GM19035 (cell line): ENCODE measurements around the gene TUSC7.

Experiments used
- ATAC-seq: cut with Tn5 transposase; IDR thresholded peaks from one replicate; pipeline ENCODE4 v1.9.1; 2021; ENCODE audit not compliant: unreplicated experiment

Gene TUSC7

DNA sequence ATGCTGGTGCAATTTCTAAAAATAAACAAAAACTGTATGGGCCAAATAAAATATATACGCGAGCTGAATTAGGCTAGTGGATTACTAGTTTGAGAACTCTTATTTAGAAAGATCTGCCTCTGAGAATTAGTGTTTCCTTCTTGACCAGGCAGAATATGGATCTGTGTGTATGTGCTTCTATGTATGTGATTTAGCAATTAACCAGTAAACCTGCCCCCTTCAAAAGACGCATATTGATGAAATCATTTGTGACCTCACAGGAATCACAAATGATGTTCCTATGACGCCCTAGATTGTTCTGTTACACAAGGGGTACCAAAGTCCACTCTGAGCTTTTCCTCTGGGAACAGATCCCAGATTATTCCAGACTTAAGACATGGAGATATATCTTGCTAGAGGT lies at the start of gene TUSC7:
TUSC7 (plus strand) TSS at position 301 of the 400 bp plus-strand sequence.
- no peak for ATAC-seq

- no peak for ATAC-seq
Measured at GRCh38 chr3:116661196-116661595, 48.4 kb upstream of the TUSC7 start.

DNA sequence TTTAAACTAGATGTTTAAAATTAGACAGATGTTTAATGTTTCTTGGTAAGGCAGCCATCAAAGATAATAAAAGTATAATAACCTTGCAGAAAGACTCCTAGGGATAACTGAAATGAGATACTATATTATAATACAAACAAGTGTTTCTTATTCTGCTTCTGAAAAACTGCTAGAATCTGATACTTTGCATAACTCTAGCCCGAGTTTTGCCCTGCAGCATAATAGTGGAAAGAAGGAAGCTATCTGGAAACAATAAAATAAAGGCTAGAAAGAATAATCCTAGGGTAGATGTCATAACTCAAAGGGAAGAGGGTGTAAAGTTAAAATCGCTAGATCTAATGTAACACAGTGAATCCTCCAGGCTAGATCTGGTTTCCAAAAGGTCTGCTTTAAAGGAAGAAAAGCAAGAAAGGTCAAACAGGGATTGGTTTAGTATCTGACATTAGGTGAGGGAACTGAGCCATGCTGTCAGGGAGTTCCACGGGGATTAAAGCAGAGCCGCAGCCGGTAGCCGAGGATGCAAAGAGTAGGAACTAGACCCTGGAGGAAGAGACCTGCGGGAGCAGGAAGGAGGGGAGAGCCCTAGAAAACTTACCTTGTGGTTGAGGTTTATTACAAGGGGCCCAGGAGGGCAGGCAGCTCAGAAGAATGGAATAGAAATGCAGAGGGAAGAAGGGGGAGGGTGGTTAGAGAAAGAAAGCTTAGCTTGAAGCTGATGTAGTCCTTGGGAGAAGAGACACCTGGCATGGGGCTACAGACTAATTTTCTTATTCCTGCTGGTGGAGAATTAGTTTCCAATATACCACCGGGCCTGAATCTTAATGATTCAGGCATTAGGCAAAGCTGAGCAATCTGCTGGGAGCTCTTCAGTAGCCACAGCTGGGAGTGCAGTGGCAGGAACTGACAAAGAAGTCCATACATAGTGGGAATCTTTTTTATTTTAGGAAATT lies 46.1 kb upstream of the TUSC7 start:
- ATAC-seq = no peak

GRCh38 chr3:116667324-116667723 lies 42.3 kb upstream of the TUSC7 start:
- no peak for ATAC-seq

DNA sequence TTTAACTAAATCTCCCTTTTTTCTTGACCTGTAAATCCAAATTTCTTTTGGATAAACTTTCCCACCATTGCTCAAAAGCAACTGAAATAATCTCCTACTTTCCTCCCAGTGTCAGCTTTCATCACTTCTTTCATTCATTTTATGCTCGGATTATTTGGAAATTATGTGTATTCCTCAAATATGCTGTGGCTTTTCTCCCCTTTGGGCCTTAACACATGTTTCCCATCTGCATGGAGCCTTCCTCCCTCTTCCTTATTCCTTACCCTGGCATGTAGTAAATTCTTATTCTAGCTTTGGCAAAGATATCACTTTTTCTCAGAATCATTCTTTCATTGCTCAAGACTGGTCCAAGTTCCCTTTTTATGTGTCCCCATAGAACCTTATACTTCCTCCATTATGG lies 41.8 kb upstream of the TUSC7 start:
- ATAC-seq = no peak

- no peak for ATAC-seq
Measured at GRCh38 chr3:116669576-116669975, 40.0 kb upstream of the TUSC7 start.

GRCh38 chr3:116671151-116671550 lies 38.4 kb upstream of the TUSC7 start:
- no peak for ATAC-seq

DNA sequence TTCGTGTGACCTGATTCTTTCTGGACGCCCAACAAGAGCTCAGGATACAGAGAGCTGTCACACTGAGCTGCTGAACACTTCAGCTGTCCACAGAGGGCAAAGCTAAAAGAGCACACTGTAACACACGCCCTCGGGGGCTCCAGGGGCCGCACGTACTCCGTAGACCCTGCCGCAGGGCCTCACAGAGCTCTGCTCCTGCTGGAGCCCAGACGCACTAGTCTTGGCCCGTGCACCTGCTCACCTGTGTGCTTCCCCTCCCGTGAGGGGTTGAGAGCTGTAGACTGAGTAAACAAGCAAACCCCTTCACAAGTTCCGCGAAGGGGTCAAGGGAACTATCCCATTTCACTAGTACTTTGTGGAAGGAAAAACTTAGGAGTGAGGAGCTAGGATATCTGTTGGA lies 30.7 kb upstream of the TUSC7 start:
- ATAC-seq = no peak

DNA sequence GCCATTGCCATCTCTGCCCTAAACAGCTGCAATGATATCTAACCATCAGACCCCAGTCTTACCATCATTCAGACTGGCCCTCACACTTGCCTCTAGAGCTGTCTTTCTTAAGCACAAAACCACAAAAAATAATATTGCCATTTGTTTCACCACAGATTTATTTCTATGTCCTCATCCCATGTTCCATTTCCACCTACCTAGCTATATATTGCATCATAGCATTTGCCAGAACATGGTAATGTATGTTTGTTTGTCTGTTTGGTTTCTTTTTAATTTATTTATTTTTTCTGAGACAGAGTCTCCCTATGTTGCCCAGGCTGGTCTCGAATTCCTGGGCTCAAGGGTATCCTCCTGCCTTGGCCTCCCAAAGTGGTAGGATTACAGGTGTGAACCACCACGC lies 18.5 kb upstream of the TUSC7 start:
- ATAC-seq = no peak

DNA sequence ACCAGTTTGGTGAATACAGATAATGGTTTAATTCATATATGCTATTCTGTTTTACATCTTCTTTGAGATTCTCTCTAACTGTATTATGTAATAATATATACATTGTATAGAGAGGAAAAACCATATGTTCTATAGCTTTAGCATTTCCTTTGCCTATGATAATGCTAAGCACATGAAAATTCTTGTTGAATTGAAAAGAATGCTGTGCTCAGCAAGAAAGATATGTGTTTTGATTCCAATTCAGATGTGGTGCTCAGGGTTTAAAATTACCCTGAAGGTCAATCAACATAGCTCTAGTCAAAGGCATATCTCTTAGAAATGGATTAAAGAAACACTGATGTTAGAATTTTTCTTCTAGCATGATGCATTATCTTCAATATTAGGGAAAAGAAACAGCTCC lies 8.5 kb upstream of the TUSC7 start:
- no peak for ATAC-seq

- ATAC-seq = no peak
Measured at GRCh38 chr3:116702334-116702733, 7.2 kb upstream of the TUSC7 start.

DNA sequence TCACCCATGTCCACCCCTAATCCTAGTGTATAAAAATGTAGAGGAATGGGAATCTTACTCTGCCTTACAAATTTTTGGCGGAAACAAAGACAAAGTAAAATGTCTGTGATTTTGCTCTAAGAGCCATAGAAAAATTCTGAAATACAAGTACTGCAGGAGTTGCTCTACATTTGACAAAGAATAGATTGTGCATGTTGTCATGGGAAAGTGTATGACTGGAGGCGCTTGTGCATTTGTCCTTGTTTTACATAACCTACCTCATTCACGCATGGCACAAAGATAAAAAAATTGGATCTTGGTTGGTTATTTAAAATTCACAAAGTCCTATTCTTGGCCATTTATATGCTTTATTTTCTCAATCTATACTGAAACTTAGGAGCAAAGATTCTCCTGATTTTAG lies 2.0 kb upstream of the TUSC7 start:
- no peak for ATAC-seq

DNA sequence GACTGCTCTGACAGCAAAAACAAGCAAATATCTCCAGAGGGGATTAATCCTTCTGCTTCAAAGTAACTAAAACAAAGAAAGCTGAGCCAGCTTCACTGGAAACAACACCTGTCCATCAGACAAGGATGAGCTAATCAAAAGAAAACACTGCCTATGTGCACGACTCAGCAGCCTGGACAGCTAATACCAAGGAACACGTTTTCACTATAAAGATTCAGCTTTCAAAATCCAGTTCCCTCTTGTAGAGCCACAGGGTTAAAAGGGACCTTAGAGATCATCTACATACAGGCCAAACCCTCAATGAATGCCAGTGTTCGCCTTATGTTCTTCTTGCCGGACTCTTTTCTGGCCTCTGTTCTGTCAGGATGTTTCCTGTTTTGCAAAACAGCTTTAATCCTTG lies 6.9 kb downstream of the TUSC7 start:
- ATAC-seq = no peak

DNA sequence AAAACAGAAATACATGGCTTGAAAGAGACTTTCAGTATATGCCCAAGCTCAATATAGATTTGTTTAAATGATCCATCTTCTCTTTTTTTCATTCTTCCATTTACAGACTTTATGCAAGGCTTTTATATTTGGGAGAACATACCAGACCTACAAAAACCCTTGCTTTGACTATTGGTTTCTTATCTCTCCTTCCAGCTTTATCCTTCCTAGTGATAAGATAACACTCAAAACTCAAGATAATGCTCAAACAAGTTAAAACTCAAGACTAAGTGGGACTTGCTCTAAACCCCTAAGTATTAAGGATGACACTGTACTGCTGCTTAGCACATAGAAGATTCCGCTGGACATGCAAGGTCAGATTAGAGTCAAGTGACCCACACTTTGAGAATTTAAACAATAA lies 8.0 kb downstream of the TUSC7 start:
- no peak for ATAC-seq

- no peak for ATAC-seq
Measured at GRCh38 chr3:116728454-116728853, 18.9 kb downstream of the TUSC7 start.

DNA sequence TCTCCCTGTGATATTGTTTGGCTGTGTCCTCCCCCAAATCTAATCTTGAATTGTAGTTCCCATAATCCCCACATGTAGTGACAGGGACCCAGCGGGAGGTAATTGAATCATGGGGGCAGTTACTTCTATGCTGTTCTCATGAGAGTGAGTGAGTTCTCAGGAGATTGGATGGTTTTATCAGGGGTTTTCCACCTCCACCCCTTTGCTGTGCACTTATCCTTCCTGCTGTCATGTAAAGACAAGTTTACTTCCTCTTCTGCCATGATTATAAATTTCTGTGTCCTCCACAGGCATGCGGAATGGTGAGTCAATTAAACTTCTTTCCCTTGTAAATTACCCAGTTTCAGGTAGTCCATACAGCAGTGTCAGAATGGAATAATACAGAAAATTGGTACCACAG lies 24.7 kb downstream of the TUSC7 start:
- no peak for ATAC-seq

DNA sequence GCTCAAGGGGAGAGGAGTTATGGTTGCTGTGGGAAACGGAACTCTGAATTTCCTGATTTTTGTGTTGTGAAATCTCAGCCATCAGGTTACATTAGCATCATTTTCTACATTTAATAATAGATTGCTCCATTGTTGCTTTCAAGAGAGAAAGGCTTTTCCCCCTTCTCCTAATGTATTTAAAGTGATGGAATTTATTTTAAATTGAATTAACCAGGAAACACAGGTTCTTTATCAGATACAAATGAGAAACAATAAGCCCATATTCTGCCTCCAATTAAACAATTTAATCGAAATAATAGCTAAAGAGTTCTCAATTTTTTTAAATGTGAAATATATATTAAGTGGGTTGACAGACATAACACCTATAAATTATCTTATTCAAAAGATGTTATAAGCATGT lies 30.1 kb downstream of the TUSC7 start:
- ATAC-seq = no peak

DNA sequence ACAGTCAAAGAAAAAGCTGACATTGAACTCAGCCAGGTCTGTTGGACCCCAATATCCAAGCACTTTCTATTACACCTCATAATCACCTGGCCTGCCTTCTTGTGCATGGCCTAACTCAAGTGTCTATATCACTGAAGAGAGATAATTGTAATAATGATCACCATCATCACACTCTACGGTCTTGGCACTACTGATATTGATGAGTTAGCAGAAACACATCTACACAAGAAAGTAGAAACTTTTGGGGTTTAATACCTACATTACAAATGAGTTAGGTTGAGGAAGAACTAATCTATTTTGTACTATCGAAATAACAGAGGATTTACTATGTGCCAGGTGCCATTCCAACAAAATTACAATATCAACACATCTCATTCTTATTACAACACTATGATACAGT lies 30.7 kb downstream of the TUSC7 start:
- ATAC-seq = no peak

DNA sequence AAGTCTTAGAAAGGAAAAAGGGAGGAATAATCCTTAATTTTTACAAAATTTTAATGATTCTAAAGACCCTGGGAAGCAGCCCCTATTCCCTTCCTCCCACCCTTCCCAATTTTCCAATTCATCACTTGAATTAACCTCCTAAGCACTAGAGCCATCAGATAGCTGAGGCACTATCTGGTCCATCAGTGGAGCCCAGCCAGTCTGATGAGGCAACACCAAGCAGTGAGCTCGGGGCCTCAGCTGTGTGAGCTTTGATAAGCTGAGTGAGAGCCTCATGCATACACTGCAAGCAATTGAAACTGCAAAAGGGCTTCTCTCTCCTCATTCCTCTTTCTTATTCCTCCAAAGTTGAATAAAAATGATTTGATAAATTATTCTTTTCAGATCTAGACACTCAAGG lies 31.9 kb downstream of the TUSC7 start:
- ATAC-seq = no peak

- ATAC-seq = no peak
Measured at GRCh38 chr3:116743062-116743461, 33.5 kb downstream of the TUSC7 start.

- ATAC-seq = no peak
Measured at GRCh38 chr3:116749388-116749787, 39.8 kb downstream of the TUSC7 start.

- no peak for ATAC-seq
Measured at GRCh38 chr3:116757315-116757714, 47.7 kb downstream of the TUSC7 start.

GRCh38 chr3:116759316-116759715 lies 49.7 kb downstream of the TUSC7 start:
- no peak for ATAC-seq
